ENCODE results near the gene ACVR1C.
A peak's percentile ranks its signal among the peaks of the same experiment; 100 is the strongest.
"Not testable (repeated sequence)": the region's sequence is repeated elsewhere in the genome, so short reads cannot be mapped to it uniquely, and the experiment has no call there.

ACVR1C gene

GRCh38 chr2:157572725-157573124 lies 55.9 kb downstream of the ACVR1C start:
- no peak for DNase-seq

- not testable (repeated sequence) for DNase-seq
These were observed 62.0 kb downstream of the ACVR1C start for GRCh38 chr2:157566623-157567022.

GRCh38 chr2:157566113-157566512 lies 62.6 kb downstream of the ACVR1C start:
- DNase-seq, result not testable (repeated sequence)

- no peak for DNase-seq
These were observed 63.1 kb downstream of the ACVR1C start for GRCh38 chr2:157565550-157565949.

- DNase-seq, result no peak
These were observed 68.8 kb downstream of the ACVR1C start for GRCh38 chr2:157559890-157560289.

- DNase-seq, result no peak
These were observed 69.2 kb downstream of the ACVR1C start for GRCh38 chr2:157559461-157559860.

GRCh38 chr2:157559061-157559460 lies 69.6 kb downstream of the ACVR1C start:
- peak; percentile 57 for DNase-seq

GRCh38 chr2:157557770-157558169 lies 70.9 kb downstream of the ACVR1C start:
- no peak for DNase-seq

- no peak for DNase-seq
These were observed 88.6 kb downstream of the ACVR1C start for GRCh38 chr2:157540102-157540501.

GRCh38 chr2:157538064-157538463 lies 90.6 kb downstream of the ACVR1C start:
- DNase-seq, result no peak

GRCh38 chr2:157536815-157537214 lies 91.8 kb downstream of the ACVR1C start:
- no peak for DNase-seq

- DNase-seq, result no peak
These were observed 99.5 kb downstream of the ACVR1C start for GRCh38 chr2:157528963-157529751.

GRCh38 chr2:157526070-157526469 lies 102.6 kb downstream of the ACVR1C start:
- no peak for DNase-seq

GRCh38 chr2:157523270-157524247 lies 105.1 kb downstream of the ACVR1C start:
- no peak for DNase-seq

GRCh38 chr2:157514966-157515365 lies 113.7 kb downstream of the ACVR1C start:
- not testable (repeated sequence) for DNase-seq

GRCh38 chr2:157509744-157510143 lies 118.9 kb downstream of the ACVR1C start:
- DNase-seq, result peak; percentile 4

GRCh38 chr2:157508676-157509075 lies 120.0 kb downstream of the ACVR1C start:
- no peak for DNase-seq

- DNase-seq, result no peak
These were observed 122.1 kb downstream of the ACVR1C start for GRCh38 chr2:157506586-157506985.

- DNase-seq, result no peak
These were observed 124.0 kb downstream of the ACVR1C start for GRCh38 chr2:157504623-157505022.

- DNase-seq, result no peak
These were observed 127.6 kb downstream of the ACVR1C start for GRCh38 chr2:157501026-157501425.

- DNase-seq, result no peak
These were observed 128.3 kb downstream of the ACVR1C start for GRCh38 chr2:157500334-157500733.

- no peak for DNase-seq
These were observed 130.2 kb downstream of the ACVR1C start for GRCh38 chr2:157498483-157498882.

GRCh38 chr2:157497638-157498314 lies 130.9 kb downstream of the ACVR1C start:
- peak; percentile 49 for DNase-seq

Data from fibroblast of skin of scalp (primary cell).